ENCODE results near the gene SLC26A11. TPM values are rescaled to one million over a fixed set of nuclear protein-coding genes. Genes with fewer than 3 reads are reported as not detected.

Gene SLC26A11
- total RNA-seq, 1 experiment from 2014 or later = 17.7 TPM

DNA sequence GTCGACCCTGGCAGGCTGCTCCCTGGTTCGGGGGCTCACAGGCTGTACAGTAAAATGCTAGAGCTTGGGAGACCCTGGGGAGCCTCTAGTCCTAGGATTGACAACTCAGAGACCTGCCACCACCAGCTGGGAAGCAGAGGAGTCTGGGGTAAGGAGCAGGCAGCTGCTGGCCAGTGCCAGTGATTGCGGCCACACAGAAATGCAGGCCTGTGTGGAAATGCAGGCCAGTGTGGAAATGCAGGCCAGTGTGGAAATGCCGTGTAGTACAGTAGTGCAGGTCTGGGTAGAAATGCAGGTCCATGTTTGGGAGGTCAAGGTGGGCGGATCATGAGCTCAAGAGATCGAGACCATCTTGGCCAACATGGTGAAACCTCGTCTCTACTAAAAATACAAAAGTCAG, 23.6 kb upstream of the SLC26A11 start:
- H3K4me2 ChIP-seq (ENCODE audit: low read length) = no peak overlapping the region
- no peak overlapping the region for H2AFZ ChIP-seq (ENCODE audit: low read depth, low read length, poor library complexity, severe bottlenecking)
- intact Hi-C loops (cut with micrococcal nuclease) = loop anchor here (1.0 kb wide), 2 partner anchors 57 to 168 kb away; no protein-coding TSS in a partner anchor
- H3K79me2 ChIP-seq (ENCODE audit: insufficient read depth, low read length) = no peaks in the 10 kb centered on the region
- no peak overlapping the region for H3K27ac ChIP-seq (ENCODE audit: low read depth, low read length)
- ATAC-seq (no peak), DNase-seq (ENCODE audit: low read depth, low spot score) (no peak)
- no peaks in the 10 kb centered on the region for H3K36me3 ChIP-seq (ENCODE audit: control insufficient read depth in 1 of 2, insufficient read depth in 2 of 2, low read length in 2 of 2)
- no peaks in the 10 kb centered on the region for H3K4me1 ChIP-seq (ENCODE audit: control insufficient read depth in 1 of 2, insufficient read depth in 2 of 2, low read length in 2 of 2)
- POLR2A ChIA-PET = no interaction called here
- no peaks in the 10 kb centered on the region for H3K9me2 ChIP-seq (ENCODE audit: insufficient read depth)
- no peaks in the 10 kb centered on the region; a peak in 1 of 4 replicates for H3K9me3 ChIP-seq (ENCODE audit: control insufficient read depth in 1 of 2, insufficient read depth in 1 of 2, low read depth in 1 of 2, low read length in 2 of 2)
- RAD21 ChIA-PET (ENCODE audit: low non-redundant PET in 1 of 2, low total read pairs in 2 of 2, uncharacterized antibody in 2 of 2, unreplicated experiment in 2 of 2) = no interaction called here
- H3K9ac ChIP-seq (ENCODE audit: low read length) = no peak overlapping the region
- CTCF ChIA-PET = no interaction called here
- no TSS peak for BruUV-seq (replicated peaks)
- no peak for TF ChIP-seq JUND (IDR thresholded peaks at IDR 0.05)
- no peak for TF ChIP-seq SIN3A (IDR thresholded peaks at IDR 0.05; ENCODE audit: low read depth)
- no peak for TF ChIP-seq ELF1 (IDR thresholded peaks at IDR 0.05; ENCODE audit: borderline replicate concordance, low read depth)
- TF ChIP-seq, protein P1, sequence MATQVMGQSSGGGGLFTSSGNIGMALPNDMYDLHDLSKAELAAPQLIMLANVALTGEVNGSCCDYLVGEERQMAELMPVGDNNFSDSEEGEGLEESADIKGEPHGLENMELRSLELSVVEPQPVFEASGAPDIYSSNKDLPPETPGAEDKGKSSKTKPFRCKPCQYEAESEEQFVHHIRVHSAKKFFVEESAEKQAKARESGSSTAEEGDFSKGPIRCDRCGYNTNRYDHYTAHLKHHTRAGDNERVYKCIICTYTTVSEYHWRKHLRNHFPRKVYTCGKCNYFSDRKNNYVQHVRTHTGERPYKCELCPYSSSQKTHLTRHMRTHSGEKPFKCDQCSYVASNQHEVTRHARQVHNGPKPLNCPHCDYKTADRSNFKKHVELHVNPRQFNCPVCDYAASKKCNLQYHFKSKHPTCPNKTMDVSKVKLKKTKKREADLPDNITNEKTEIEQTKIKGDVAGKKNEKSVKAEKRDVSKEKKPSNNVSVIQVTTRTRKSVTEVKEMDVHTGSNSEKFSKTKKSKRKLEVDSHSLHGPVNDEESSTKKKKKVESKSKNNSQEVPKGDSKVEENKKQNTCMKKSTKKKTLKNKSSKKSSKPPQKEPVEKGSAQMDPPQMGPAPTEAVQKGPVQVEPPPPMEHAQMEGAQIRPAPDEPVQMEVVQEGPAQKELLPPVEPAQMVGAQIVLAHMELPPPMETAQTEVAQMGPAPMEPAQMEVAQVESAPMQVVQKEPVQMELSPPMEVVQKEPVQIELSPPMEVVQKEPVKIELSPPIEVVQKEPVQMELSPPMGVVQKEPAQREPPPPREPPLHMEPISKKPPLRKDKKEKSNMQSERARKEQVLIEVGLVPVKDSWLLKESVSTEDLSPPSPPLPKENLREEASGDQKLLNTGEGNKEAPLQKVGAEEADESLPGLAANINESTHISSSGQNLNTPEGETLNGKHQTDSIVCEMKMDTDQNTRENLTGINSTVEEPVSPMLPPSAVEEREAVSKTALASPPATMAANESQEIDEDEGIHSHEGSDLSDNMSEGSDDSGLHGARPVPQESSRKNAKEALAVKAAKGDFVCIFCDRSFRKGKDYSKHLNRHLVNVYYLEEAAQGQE (IDR thresholded peaks at IDR 0.05; ENCODE audit: low read depth) = no peak
- TF ChIP-seq, protein P2, sequence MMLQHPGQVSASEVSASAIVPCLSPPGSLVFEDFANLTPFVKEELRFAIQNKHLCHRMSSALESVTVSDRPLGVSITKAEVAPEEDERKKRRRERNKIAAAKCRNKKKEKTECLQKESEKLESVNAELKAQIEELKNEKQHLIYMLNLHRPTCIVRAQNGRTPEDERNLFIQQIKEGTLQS (IDR thresholded peaks at IDR 0.05) = no peak
- TF ChIP-seq EZH2 (IDR thresholded peaks at IDR 0.05) = no peak
- TF ChIP-seq FOSL1 (IDR thresholded peaks at IDR 0.05; ENCODE audit: low read depth) = no peak
- TF ChIP-seq, protein P3, sequence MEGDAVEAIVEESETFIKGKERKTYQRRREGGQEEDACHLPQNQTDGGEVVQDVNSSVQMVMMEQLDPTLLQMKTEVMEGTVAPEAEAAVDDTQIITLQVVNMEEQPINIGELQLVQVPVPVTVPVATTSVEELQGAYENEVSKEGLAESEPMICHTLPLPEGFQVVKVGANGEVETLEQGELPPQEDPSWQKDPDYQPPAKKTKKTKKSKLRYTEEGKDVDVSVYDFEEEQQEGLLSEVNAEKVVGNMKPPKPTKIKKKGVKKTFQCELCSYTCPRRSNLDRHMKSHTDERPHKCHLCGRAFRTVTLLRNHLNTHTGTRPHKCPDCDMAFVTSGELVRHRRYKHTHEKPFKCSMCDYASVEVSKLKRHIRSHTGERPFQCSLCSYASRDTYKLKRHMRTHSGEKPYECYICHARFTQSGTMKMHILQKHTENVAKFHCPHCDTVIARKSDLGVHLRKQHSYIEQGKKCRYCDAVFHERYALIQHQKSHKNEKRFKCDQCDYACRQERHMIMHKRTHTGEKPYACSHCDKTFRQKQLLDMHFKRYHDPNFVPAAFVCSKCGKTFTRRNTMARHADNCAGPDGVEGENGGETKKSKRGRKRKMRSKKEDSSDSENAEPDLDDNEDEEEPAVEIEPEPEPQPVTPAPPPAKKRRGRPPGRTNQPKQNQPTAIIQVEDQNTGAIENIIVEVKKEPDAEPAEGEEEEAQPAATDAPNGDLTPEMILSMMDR (IDR thresholded peaks at IDR 0.05 in 2 of 3, conservative IDR thresholded peaks at IDR 0.05 in 1 of 3; ENCODE audit: borderline replicate concordance in 1 of 3, insufficient read depth in 1 of 3, low read depth in 2 of 3, low read length in 2 of 3) = no peak
- TF ChIP-seq RAD21 (IDR thresholded peaks at IDR 0.05; ENCODE audit: low read depth) = no peak
- TF ChIP-seq ZNF274 (IDR thresholded peaks at IDR 0.05; ENCODE audit: low read depth, low read length) = no peak
- no peak for TF ChIP-seq CEBPB (IDR thresholded peaks at IDR 0.05; ENCODE audit: low read depth)
- TF ChIP-seq, protein P4, sequence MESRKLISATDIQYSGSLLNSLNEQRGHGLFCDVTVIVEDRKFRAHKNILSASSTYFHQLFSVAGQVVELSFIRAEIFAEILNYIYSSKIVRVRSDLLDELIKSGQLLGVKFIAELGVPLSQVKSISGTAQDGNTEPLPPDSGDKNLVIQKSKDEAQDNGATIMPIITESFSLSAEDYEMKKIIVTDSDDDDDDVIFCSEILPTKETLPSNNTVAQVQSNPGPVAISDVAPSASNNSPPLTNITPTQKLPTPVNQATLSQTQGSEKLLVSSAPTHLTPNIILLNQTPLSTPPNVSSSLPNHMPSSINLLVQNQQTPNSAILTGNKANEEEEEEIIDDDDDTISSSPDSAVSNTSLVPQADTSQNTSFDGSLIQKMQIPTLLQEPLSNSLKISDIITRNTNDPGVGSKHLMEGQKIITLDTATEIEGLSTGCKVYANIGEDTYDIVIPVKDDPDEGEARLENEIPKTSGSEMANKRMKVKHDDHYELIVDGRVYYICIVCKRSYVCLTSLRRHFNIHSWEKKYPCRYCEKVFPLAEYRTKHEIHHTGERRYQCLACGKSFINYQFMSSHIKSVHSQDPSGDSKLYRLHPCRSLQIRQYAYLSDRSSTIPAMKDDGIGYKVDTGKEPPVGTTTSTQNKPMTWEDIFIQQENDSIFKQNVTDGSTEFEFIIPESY (IDR thresholded peaks at IDR 0.05; ENCODE audit: extremely low read depth, insufficient replicate concordance, low read length) = no peak
- TF ChIP-seq EGR1 (IDR thresholded peaks at IDR 0.05; ENCODE audit: low read depth) = no peak
- TF ChIP-seq, protein P5, sequence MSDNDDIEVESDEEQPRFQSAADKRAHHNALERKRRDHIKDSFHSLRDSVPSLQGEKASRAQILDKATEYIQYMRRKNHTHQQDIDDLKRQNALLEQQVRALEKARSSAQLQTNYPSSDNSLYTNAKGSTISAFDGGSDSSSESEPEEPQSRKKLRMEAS (IDR thresholded peaks at IDR 0.05) = no peak
- no peak for TF ChIP-seq SRF (IDR thresholded peaks at IDR 0.05; ENCODE audit: low read depth)
- TF ChIP-seq POLR2A (IDR thresholded peaks at IDR 0.05; ENCODE audit: borderline replicate concordance, extremely low read depth, insufficient read depth, insufficient read length) = no peak
- TF ChIP-seq SP1 (IDR thresholded peaks at IDR 0.05; ENCODE audit: low read depth) = no peak
- no peak for TF ChIP-seq EZH2phosphoT487 (IDR thresholded peaks at IDR 0.05; ENCODE audit: borderline replicate concordance)
- no peak for TF ChIP-seq POLR2AphosphoS5 (IDR thresholded peaks at IDR 0.05; ENCODE audit: low read depth, low read length)
- TF ChIP-seq ZFX (IDR thresholded peaks at IDR 0.05) = no peak
- no peak overlapping the region for H3K4me3 ChIP-seq (replicated peaks in 1 of 2; ENCODE audit: low read depth in 1 of 2, low read length in 2 of 2)
- no peaks in the 10 kb centered on the region for H4K20me1 ChIP-seq (ENCODE audit: insufficient read depth)
- H3K27me3 ChIP-seq (ENCODE audit: insufficient read depth, low read length) = no peaks in the 10 kb centered on the region; the same call in 1 of the 2 replicates

Measured in HCT116 (cell line).